ENCODE results near the gene PARP15. TPM values are rescaled to one million over a fixed set of nuclear protein-coding genes. Genes with fewer than 3 reads are reported as not detected.
A peak's percentile ranks its signal among the peaks of the same experiment; 100 is the strongest.
"Not testable (repeated sequence)": the region's sequence is repeated elsewhere in the genome, so short reads cannot be mapped to it uniquely, and the experiment has no call there.

Gene PARP15
- polyA plus RNA-seq (ENCODE audit: insufficient read length in 4 of 4): under 1 TPM; 0.21 to 0.36 (median 0.28) TPM

GRCh38 chr3:122577409-122578031 is at the start of gene PARP15:
Gene PARP15, plus strand, starts transcription at chr3:122577650. Its CDS starts 18 bp downstream, at chr3:122577668.
- DNase-seq (ENCODE audit: low read depth in 4 of 4, low spot score in 3 of 4): no peak

- DNase-seq (ENCODE audit: low read depth in 4 of 4, low spot score in 3 of 4): no peak
Measured at GRCh38 chr3:122530164-122530563, 47.3 kb upstream of the PARP15 start.

GRCh38 chr3:122533480-122533879 is 44.0 kb upstream of the PARP15 start:
- no peak for DNase-seq (ENCODE audit: low read depth in 4 of 4, low spot score in 3 of 4)

GRCh38 chr3:122533931-122534334 is 43.5 kb upstream of the PARP15 start:
- DNase-seq (ENCODE audit: low read depth in 4 of 4, low spot score in 3 of 4): no peak

- DNase-seq (ENCODE audit: low read depth in 4 of 4, low spot score in 3 of 4): no peak
Measured at GRCh38 chr3:122535964-122536631, 41.4 kb upstream of the PARP15 start.

GRCh38 chr3:122536632-122537001 is 40.8 kb upstream of the PARP15 start:
- DNase-seq (ENCODE audit: low read depth in 4 of 4, low spot score in 3 of 4): no peak

GRCh38 chr3:122538956-122539490 is 38.4 kb upstream of the PARP15 start:
- DNase-seq (ENCODE audit: low read depth in 4 of 4, low spot score in 3 of 4): no peak

GRCh38 chr3:122546151-122546550 is 31.3 kb upstream of the PARP15 start:
- DNase-seq (ENCODE audit: low read depth in 4 of 4, low spot score in 3 of 4): no peak

GRCh38 chr3:122548076-122548475 is 29.4 kb upstream of the PARP15 start:
- no peak for DNase-seq (ENCODE audit: low read depth in 4 of 4, low spot score in 3 of 4)

GRCh38 chr3:122548619-122549018 is 28.8 kb upstream of the PARP15 start:
- no peak for DNase-seq (ENCODE audit: low read depth in 4 of 4, low spot score in 3 of 4)

- no peak for DNase-seq (ENCODE audit: low read depth in 4 of 4, low spot score in 3 of 4)
Measured at GRCh38 chr3:122553171-122553570, 24.3 kb upstream of the PARP15 start.

GRCh38 chr3:122555275-122556071 is 22.0 kb upstream of the PARP15 start:
- DNase-seq (ENCODE audit: low read depth in 4 of 4, low spot score in 3 of 4): no peak

GRCh38 chr3:122557356-122557755 is 20.1 kb upstream of the PARP15 start:
- no peak for DNase-seq (ENCODE audit: low read depth in 4 of 4, low spot score in 3 of 4)

GRCh38 chr3:122558605-122559004 is 18.8 kb upstream of the PARP15 start:
- DNase-seq (ENCODE audit: low read depth in 4 of 4, low spot score in 3 of 4): no peak

GRCh38 chr3:122559906-122560305 is 17.5 kb upstream of the PARP15 start:
- no peak for DNase-seq (ENCODE audit: low read depth in 4 of 4, low spot score in 3 of 4)

GRCh38 chr3:122560680-122561079 is 16.8 kb upstream of the PARP15 start:
- peak; percentile 48 to 67 (median 52) for DNase-seq (ENCODE audit: low read depth in 4 of 4, low spot score in 3 of 4)

GRCh38 chr3:122562923-122563716 is 14.3 kb upstream of the PARP15 start:
- no peak for DNase-seq (ENCODE audit: low read depth in 4 of 4, low spot score in 3 of 4)

- DNase-seq (ENCODE audit: low read depth in 4 of 4, low spot score in 3 of 4): no peak
Measured at GRCh38 chr3:122563717-122564025, 13.8 kb upstream of the PARP15 start.

- peak; percentile 66 to 74 (median 67) for DNase-seq (ENCODE audit: low read depth in 4 of 4, low spot score in 3 of 4)
Measured at GRCh38 chr3:122564155-122564912, 13.1 kb upstream of the PARP15 start, which contains the start of the genes DTX3L and PARP9. Gene DTX3L, plus strand, starts transcription at chr3:122564338. Its CDS starts 89 bp downstream, at chr3:122564427. Gene PARP9, minus strand, starts transcription at chr3:122564300. Its CDS starts 4,680 bp downstream, at chr3:122559620.

GRCh38 chr3:122568131-122568530 is 9.3 kb upstream of the PARP15 start:
- DNase-seq (ENCODE audit: low read depth in 4 of 4, low spot score in 3 of 4): not testable (repeated sequence)

Data from right renal pelvis (tissue), 4 donors.